Activated naive CD8-positive, alpha-beta T cell treated with anti-CD3 and anti-CD28 coated beads, Interleukin-2, amount 50 U/mL, for 24 hours (primary cell): Measurements from ENCODE around the gene CYTH1.

Experiments
- ATAC-seq: fragments of 150-1000 bp; cut with Tn5 transposase; one replicate; pipeline ENCODE4 v1.10.0; 2021
- DNase-seq: peaks from one replicate; pipeline ENCODE4 v3.0.0; 2021
- H3K27ac Mint-ChIP-seq: one replicate; pipeline ENCODE4 v1.8.0; 2021; ENCODE audit warnings: mild to moderate bottlenecking, mixed read lengths
- H3K27me3 Mint-ChIP-seq: one replicate; pipeline ENCODE4 v1.8.0; 2021; ENCODE audit warnings: mixed read lengths
- H3K36me3 Mint-ChIP-seq: one replicate; pipeline ENCODE4 v1.8.0; 2021; ENCODE audit warnings: low read depth, mixed read lengths
- H3K4me1 Mint-ChIP-seq: one replicate; pipeline ENCODE4 v1.8.0; 2021; ENCODE audit warnings: mixed read lengths
- H3K4me3 Mint-ChIP-seq: one replicate; pipeline ENCODE4 v1.8.0; 2021; ENCODE audit warnings: mild to moderate bottlenecking, moderate library complexity, mixed read lengths
- H3K9me3 Mint-ChIP-seq: one replicate; pipeline ENCODE4 v1.8.0; 2021; ENCODE audit warnings: mixed read lengths

Gene CYTH1

DNA sequence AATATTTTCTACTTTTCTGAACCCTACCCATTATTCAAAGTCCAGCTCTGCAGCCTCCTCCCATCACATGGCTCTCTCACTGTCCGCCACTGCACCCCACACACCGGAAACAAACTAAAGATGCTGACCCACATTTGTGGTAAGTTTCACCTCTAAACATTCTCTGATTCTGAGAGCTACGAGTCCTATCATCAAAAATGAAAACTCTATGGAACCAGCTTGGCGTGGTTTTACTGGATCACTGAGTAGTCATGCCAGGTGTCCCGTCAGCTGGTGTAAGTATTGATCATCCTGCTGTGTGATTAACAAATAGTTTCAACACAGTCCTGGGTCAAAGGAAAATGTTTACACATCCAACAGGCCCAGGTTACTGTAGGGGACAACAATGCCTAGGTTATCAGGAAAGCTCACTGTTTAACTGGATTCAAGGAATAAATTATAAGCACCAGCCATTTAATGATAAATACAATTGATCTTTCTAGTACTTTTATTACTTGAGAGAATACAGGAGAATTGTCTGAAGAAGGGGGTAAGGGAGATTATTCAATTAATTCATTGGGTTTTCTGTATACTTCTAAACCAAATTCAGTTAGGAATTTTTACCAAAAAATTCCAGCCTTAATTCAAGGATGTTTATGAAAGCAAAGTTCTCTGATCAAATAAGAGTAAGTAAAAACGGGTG lies 33.9 kb downstream of the CYTH1 start:
- H3K4me1 Mint-ChIP-seq = peaks cover 98% of the 10 kb centered on the region
- no peaks in the 10 kb centered on the region for H3K9me3 Mint-ChIP-seq
- peak overlapping the region; percentile 98 for H3K27ac Mint-ChIP-seq
- peaks cover 8% of the 10 kb centered on the region for H3K36me3 Mint-ChIP-seq
- DNase-seq (peak; percentile 52), ATAC-seq (peak; percentile 75)
- H3K27me3 Mint-ChIP-seq = no peaks in the 10 kb centered on the region
- peak overlapping the region; percentile 76 for H3K4me3 Mint-ChIP-seq

GRCh38 chr17:78747488-78747887 lies 34.6 kb downstream of the CYTH1 start:
- H3K4me3 Mint-ChIP-seq = peak overlapping the region; percentile 76

GRCh38 chr17:78746949-78747269 lies 35.2 kb downstream of the CYTH1 start:
- Mint-ChIP-seq H3K9me3 (no peaks in the 10 kb centered on the region), H3K27ac (peak overlapping the region; percentile 98), H3K4me1 (peaks cover 98% of the 10 kb centered on the region), H3K4me3 (peak overlapping the region; percentile 76), H3K27me3 (no peaks in the 10 kb centered on the region), H3K36me3 (peaks cover 11% of the 10 kb centered on the region)
- no peak for DNase-seq
- no peak for ATAC-seq

More at GRCh38 chr17:78747488-78747887, 34.6 kb downstream of the CYTH1 start:
- H3K9me3 Mint-ChIP-seq = no peaks in the 10 kb centered on the region
- no peaks in the 10 kb centered on the region for H3K27me3 Mint-ChIP-seq
- peaks cover 11% of the 10 kb centered on the region for H3K36me3 Mint-ChIP-seq
- peaks cover 98% of the 10 kb centered on the region for H3K4me1 Mint-ChIP-seq
- ATAC-seq (no peak), DNase-seq (no peak)
- H3K27ac Mint-ChIP-seq = peak overlapping the region; percentile 98

GRCh38 chr17:78746263-78746948 lies 35.7 kb downstream of the CYTH1 start:
- H3K27me3 Mint-ChIP-seq = no peaks in the 10 kb centered on the region
- no peak for ATAC-seq
- H3K27ac Mint-ChIP-seq = peak overlapping the region; percentile 98
- no peak for DNase-seq
- peaks cover 98% of the 10 kb centered on the region for H3K4me1 Mint-ChIP-seq
- H3K4me3 Mint-ChIP-seq = no peak overlapping the region
- peaks cover 11% of the 10 kb centered on the region for H3K36me3 Mint-ChIP-seq
- no peaks in the 10 kb centered on the region for H3K9me3 Mint-ChIP-seq

DNA sequence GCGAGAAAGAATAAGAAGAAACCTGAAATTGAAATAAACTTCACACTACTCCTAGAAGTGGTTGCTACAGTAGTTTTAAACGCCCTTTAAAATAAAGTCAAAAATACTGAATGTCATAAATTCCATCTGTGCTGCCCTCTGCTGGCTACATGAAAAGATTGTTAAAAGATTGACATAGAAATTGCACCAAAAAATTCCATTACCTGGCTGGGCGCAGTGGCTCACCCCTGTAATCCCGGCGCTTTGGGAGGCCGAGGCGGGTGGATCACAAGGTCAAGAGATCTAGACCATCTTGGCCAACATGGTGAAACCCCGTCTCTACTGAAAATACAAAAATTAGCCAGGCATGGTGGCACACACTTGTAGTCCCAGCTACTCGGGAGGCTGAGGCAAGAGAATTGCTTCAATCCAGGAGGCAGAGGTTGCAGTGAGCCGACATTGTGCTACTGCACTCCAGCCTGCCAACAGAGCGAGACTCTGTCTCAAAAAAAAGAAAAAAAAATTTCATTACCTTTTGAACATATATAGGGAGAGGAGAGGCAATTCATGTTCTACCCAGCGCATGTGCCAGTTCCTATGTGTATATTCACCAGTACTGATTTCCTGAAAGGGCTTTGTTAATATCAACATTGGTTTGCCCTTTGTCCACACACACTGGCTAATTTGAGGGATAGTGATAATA lies 36.5 kb downstream of the CYTH1 start:
- peak overlapping the region; percentile 47 for H3K4me3 Mint-ChIP-seq

DNA sequence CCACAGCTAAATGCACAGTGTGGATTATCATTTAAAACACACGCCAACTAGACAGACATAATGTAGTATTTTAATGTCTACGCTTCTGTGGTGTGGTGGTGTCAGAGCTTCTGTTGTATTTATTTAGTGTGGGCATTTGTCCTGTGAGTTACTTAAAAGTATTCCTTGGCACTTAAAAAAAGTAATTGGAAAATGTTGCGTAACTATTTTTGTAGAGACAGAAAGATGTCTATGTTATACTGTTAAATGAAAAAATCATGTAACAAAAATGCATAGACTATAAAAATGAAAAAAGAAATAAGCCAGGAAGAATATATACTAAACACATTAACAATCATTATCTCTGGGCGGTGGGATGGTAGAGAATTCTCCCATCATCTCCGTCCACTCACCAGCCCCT lies 39.2 kb downstream of the CYTH1 start:
- Mint-ChIP-seq H3K4me3 (no peak overlapping the region), H3K4me1 (peaks cover 96% of the 10 kb centered on the region), H3K9me3 (no peaks in the 10 kb centered on the region), H3K36me3 (peaks cover 15% of the 10 kb centered on the region), H3K27ac (peak overlapping the region; percentile 70), H3K27me3 (no peaks in the 10 kb centered on the region)
- DNase-seq = no peak
- no peak for ATAC-seq

More for the DNA sequence above, 36.5 kb downstream of the CYTH1 start:
- ATAC-seq (no peak), DNase-seq (peak; percentile 63)
- H3K27ac Mint-ChIP-seq = peak overlapping the region; percentile 98
- no peaks in the 10 kb centered on the region for H3K27me3 Mint-ChIP-seq
- peaks cover 11% of the 10 kb centered on the region for H3K36me3 Mint-ChIP-seq
- H3K9me3 Mint-ChIP-seq = no peaks in the 10 kb centered on the region
- peaks cover 94% of the 10 kb centered on the region for H3K4me1 Mint-ChIP-seq

- Mint-ChIP-seq H3K27me3 (no peaks in the 10 kb centered on the region), H3K4me1 (peaks cover 96% of the 10 kb centered on the region), H3K9me3 (no peaks in the 10 kb centered on the region), H3K36me3 (peaks cover 15% of the 10 kb centered on the region), H3K4me3 (peak overlapping the region; percentile 48), H3K27ac (peak overlapping the region; percentile 74)
- ATAC-seq (no peak), DNase-seq (no peak)
Measured at GRCh38 chr17:78741644-78742284, 40.3 kb downstream of the CYTH1 start.

DNA sequence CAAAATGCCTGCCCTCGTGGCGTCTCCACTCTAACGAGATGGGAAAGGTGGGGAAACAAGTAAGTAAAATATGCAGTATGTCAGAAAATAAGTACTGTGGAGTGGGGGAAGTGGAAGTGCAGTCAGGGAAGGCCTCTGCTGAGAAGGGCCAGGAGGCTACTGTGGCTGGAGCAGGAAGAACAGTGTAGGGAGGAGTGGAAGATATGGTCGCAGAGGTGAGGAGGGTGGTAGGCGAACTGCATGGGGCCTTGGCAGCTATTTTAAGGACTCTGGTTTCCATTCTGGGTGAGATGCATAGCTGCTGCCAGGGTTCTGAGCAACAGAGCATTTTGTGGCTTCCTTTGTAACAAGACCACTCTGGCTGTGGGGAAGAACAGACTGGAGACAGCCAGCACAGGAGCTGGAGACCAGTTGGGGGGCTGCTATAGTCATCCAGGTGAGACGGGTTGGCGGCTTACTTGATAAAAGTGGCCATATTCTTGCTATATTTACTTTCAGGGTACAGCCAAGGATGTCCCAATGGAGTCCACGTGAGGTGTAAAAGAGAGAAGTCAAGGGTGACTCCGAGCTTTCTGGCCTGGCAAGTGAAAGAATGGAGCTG lies 42.6 kb downstream of the CYTH1 start:
- no peaks in the 10 kb centered on the region for H3K27me3 Mint-ChIP-seq
- ATAC-seq = peak; percentile 4
- H3K27ac Mint-ChIP-seq = peak overlapping the region; percentile 95
- H3K4me1 Mint-ChIP-seq = peaks cover 96% of the 10 kb centered on the region
- peaks cover 15% of the 10 kb centered on the region for H3K36me3 Mint-ChIP-seq
- no peaks in the 10 kb centered on the region for H3K9me3 Mint-ChIP-seq
- peak overlapping the region; percentile 37 for H3K4me3 Mint-ChIP-seq
- DNase-seq = no peak

GRCh38 chr17:78738698-78739097 lies 43.4 kb downstream of the CYTH1 start:
- DNase-seq = no peak

DNA sequence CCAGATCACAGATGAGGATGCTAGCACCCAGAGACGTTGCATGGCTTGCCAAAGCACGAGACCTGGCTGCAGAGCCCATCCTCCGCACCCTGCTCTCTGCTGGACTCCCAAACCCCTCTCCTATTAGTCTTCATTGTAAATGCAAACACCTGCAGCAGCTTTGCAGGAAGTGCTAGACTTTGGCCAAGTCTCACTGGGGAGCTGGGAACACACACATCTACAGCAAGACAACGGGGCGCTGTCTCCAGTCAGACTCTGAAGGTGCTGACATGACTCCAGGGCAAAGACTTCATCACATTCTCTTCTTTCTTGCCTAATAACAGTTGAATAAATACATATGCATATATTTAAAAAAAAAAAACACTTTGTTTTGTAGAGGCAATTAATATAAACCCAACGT lies 43.8 kb downstream of the CYTH1 start:
- peak overlapping the region; percentile 95 for H3K27ac Mint-ChIP-seq
- no peak overlapping the region for H3K4me3 Mint-ChIP-seq
- H3K9me3 Mint-ChIP-seq = no peaks in the 10 kb centered on the region
- H3K27me3 Mint-ChIP-seq = no peaks in the 10 kb centered on the region
- no peak for DNase-seq
- H3K36me3 Mint-ChIP-seq = peaks cover 11% of the 10 kb centered on the region
- no peak for ATAC-seq
- peaks cover 93% of the 10 kb centered on the region for H3K4me1 Mint-ChIP-seq

More at GRCh38 chr17:78738698-78739097, 43.4 kb downstream of the CYTH1 start:
- Mint-ChIP-seq H3K9me3 (no peaks in the 10 kb centered on the region), H3K4me3 (no peak overlapping the region), H3K27ac (peak overlapping the region; percentile 95), H3K27me3 (no peaks in the 10 kb centered on the region), H3K4me1 (peaks cover 93% of the 10 kb centered on the region), H3K36me3 (peaks cover 15% of the 10 kb centered on the region)
- no peak for ATAC-seq

DNA sequence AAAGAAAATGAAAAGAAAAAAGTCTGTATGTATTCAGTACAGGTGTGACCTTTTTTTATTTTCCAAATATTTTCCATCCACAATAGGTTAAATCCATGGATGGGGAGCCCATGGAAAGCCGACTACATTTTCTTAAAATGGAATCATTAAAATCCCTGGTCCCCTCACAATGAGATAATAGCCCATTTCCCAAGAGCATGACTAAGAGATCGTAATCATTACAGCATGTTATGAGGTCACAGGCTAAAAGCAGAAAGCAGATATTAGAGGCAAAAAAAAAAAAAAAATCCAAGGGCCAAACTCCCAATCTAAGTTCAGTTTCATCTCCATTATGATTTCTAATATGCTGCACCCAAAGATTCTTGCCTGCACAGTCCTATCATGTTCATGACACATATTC lies 44.7 kb downstream of the CYTH1 start:
- Mint-ChIP-seq H3K4me1 (peaks cover 93% of the 10 kb centered on the region), H3K36me3 (peaks cover 7% of the 10 kb centered on the region), H3K27ac (peak overlapping the region; percentile 95), H3K27me3 (no peaks in the 10 kb centered on the region), H3K4me3 (peak overlapping the region; percentile 91), H3K9me3 (no peaks in the 10 kb centered on the region)
- no peak for DNase-seq
- no peak for ATAC-seq

DNA sequence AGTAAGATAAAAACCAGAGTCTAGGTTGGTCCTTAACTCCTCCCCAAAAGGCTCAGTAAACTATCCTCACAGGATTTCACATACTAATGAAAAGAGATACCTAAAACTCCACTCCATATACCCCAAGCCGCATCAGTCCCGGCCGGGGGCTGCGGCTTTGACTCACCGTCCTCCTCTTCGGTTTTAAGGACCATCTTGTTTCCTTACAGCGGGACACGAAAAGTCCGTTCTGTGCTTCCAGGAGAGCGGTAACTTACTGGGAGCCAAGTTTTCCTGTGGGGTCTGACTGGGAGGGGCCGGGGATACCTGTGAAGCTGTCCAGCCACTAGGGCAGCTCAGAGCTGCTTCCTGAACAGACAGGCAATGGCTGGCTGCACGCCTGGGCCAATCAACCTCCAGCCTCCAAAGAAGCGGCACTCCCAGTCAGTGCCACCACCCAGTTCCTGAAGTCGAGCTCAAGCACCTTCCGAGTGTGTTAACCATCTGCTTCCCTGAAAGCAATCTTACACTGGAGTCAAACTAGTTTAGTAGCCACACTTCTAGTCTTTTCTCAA lies 45.5 kb downstream of the CYTH1 start:
- peak; percentile 68 for ATAC-seq
- Mint-ChIP-seq H3K36me3 (peaks cover 7% of the 10 kb centered on the region), H3K27me3 (no peaks in the 10 kb centered on the region), H3K4me3 (peak overlapping the region; percentile 91), H3K27ac (peak overlapping the region; percentile 95), H3K4me1 (peaks cover 93% of the 10 kb centered on the region), H3K9me3 (no peaks in the 10 kb centered on the region)
- peak; percentile 66 for DNase-seq

DNA sequence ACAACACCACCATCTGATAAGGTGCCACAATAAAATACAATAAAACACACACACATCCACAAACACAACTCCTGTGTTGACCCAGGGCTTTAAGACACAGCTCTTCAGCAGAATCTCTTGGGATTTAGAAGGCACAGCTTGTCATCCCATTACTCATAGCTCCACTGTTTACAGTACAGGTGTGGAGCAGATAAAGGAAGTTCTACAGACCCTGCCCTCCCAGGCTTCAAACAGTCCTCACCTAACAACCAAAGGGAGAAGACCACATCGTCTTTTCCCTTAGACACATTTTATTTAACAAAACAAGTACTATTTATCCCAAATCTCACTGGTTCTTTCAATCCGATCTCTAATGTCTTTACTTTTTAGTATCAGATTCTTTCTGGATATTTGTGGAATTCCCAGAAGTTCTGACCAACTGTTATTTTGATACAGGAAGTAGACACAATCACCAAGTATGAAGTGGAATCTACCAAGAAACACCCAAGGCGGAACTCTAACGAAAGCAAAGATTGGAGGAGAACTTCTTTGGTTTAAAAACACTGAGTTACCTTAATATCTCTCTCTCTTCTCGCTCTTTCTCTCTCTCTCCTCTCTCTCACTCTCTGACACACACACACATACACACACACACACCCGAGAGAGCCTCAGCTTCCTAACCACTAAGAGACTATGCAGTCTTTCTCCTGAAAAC lies 46.1 kb downstream of the CYTH1 start:
- Mint-ChIP-seq H3K4me1 (peaks cover 94% of the 10 kb centered on the region), H3K4me3 (peak overlapping the region; percentile 91), H3K27me3 (no peaks in the 10 kb centered on the region), H3K36me3 (peaks cover 7% of the 10 kb centered on the region), H3K9me3 (no peaks in the 10 kb centered on the region), H3K27ac (peak overlapping the region; percentile 95)
- ATAC-seq = no peak
- DNase-seq = no peak
